ENCODE measurements around the gene XAB2.

DNA sequence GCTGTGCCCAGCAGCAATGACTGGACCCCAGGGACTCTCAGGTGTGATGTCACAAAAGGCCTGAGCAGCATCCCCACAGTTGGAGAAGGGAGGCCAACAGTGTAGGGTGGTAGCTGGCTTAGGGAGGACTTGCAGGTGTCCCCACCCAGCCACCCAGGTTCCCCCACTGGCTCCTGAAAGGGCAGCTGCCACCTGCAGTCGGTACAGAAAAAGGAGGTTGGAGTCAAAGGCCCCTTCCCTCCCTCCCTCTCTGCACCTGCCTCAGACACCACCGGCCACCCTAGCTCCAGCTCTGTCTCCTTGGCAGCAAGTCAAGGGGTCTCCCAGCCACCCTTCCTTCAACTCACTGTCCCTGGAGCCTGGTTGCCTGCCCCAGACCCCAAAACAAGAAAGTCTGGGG is 4.4 kb upstream of the XAB2 start, which contains the start of gene PCP2:
- TF ChIP-seq, protein P1, sequence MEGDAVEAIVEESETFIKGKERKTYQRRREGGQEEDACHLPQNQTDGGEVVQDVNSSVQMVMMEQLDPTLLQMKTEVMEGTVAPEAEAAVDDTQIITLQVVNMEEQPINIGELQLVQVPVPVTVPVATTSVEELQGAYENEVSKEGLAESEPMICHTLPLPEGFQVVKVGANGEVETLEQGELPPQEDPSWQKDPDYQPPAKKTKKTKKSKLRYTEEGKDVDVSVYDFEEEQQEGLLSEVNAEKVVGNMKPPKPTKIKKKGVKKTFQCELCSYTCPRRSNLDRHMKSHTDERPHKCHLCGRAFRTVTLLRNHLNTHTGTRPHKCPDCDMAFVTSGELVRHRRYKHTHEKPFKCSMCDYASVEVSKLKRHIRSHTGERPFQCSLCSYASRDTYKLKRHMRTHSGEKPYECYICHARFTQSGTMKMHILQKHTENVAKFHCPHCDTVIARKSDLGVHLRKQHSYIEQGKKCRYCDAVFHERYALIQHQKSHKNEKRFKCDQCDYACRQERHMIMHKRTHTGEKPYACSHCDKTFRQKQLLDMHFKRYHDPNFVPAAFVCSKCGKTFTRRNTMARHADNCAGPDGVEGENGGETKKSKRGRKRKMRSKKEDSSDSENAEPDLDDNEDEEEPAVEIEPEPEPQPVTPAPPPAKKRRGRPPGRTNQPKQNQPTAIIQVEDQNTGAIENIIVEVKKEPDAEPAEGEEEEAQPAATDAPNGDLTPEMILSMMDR (IDR thresholded peaks at IDR 0.05 in 8 of 11, conservative IDR thresholded peaks at IDR 0.05 in 3 of 11), result no peak
- TF ChIP-seq POLR2A (IDR thresholded peaks at IDR 0.05), result no peak
